IPS-NIHi11 (cell line): ENCODE data around the gene HOXC10.

Source experiments
- DNase-seq: peaks from one replicate; pipeline ENCODE4 v3.0.0; 2012; ENCODE audit warnings: mixed read lengths, low spot score

Gene HOXC10

DNA sequence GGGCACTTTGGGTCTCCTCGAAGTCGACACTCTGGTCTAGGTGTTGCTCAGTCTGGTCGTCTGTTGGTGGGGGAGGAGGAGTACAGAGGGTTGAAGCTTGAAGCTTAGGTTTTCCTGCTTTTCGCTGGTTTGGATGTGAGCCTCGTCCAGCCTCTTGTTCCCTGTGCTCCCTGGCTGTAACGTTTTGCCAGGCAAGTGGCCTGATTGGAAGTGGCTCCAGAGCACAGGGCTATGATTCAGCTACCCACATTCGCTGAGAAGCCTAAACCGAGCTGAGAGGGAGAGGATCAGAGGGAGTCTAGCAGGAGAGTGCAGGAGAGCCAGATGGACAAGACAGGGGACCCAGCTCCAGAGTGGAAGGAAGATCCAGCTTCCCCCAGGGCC lies 6.1 kb downstream of the HOXC10 start:
- no peak for DNase-seq

DNA sequence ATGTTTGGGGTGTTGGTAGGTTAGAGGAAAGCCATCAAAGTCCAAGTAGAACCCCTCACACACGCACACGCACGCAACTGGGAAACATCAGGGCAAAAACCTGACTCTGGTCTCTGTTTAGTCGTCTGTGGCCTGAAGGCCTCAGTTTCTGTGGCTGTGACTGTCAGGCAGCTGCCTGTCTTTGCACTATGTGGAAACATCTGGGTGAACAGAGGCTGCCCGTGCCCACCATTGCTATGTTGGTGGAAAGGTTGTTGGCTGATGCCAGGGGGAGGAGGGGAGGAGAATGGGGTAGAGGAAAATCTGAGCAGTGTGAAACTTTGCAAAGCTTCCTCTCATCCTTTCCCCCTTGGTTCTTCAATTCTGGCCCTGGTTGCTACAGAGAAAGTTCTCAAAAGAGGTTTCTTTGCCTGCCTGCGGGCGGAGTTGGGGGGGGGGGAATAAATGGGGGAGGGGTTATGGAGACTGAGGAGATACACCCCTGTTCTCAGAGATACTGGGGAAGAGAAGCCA lies 7.5 kb downstream of the HOXC10 start:
- no peak for DNase-seq

DNA sequence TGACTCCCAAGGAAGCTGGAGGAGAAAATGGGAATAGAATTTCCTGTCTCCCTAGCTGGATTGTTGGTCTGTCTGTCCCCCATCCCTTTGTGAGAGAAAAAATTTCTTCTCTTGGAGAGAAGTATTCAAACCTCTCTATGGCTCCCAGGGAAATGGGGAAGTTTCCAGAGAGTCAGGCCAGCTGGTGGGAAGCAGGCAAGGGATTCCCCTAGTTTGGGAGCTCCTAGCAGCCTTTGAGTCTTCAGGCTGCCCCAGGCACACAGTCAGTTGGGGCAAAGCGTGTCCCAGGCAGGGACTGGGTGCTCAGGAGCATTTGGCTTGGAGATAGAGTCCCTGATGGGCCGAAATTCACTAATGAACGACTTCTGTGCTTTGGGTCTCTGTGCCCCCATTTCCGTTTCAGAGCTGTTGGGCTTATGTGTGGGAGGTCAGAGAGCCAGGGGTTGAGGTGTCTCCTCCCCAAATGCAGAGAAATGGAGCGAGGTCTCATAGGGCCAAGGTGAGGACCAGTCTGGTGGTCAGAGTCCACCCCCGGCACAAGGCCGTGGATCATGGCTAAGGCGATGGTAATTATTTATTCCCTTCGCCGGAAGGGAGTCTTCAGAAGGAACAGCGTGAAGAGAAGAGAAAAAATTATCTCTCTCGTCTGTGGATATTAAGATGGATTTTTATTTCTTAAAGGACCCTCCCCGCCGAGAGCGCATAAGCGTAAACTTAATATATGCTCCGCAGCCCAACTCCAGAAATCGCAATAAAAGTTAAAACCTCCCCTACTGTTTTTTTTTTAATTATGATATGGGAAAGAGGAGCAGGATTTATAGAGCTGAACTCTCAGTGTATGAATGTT lies 8.4 kb downstream of the HOXC10 start:
- DNase-seq: no peak

DNA sequence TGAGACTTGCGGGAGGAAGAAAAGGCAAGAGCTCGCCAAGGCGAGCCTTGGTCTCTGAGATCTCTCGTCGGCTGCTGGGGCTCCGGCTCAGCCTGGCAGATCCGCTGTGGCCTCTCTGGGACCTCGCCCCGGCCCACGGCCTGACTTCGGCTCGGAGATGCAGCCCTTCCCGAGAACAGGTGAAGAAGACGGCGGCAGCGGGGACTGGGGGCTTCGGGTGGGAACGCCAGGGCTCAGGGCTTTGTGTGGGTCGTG lies 9.0 kb downstream of the HOXC10 start:
- DNase-seq: no peak

DNA sequence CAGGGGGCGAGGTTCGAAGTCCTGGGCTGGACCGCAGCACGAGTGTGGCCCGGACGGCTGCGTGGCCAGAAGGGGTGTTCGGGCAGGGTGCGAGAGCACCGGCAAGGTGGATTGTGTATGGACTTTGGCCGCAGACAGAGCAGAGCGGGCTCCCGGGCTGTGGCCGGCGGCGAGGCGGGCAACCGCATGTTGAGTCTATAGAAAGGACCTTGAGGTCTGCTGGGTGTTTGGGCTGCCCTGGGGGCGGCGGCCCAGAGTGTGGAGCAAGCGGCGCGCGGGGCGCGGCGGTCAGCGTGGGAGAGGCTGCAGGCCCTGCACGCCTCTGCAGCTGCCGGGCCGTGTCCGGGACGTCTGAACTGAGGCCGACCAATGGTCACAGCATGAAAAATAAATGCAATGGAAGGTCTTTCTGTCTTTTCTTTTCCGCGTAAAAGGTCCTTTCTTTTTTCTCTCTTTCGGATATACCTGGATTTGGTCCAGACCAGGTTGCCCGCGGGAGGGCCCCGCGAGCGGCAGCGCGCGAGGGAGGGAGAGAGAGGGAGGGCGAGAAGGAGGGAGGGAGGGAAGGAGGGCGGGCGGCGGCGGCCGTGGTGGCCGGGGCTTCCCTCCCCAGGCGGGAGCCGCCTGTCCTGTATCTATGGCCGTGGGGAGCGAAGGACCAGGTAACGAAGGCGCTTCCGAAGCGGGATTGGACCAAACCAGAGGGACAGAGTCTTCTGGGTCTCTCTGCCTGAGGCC lies 9.5 kb downstream of the HOXC10 start:
- DNase-seq: no peak

DNA sequence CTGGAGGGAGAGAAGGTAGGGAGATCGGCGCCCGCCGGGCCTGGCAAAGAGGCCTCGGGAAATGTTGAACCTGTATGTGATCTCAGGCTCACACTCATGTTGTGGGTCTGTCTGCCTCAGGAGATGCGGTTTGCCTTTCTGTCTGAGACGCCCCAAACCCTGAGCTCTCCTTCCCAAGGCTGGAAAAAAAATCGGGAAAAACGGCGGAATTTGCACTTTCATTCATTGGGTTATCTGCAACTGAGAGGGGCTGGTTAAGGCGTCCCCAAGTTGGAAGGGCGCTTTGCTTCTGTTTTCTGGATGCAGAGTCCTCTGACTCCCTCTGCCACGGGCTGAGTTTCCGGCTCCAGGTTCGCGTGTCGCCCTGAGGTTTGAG lies 10.0 kb downstream of the HOXC10 start:
- no peak for DNase-seq

DNA sequence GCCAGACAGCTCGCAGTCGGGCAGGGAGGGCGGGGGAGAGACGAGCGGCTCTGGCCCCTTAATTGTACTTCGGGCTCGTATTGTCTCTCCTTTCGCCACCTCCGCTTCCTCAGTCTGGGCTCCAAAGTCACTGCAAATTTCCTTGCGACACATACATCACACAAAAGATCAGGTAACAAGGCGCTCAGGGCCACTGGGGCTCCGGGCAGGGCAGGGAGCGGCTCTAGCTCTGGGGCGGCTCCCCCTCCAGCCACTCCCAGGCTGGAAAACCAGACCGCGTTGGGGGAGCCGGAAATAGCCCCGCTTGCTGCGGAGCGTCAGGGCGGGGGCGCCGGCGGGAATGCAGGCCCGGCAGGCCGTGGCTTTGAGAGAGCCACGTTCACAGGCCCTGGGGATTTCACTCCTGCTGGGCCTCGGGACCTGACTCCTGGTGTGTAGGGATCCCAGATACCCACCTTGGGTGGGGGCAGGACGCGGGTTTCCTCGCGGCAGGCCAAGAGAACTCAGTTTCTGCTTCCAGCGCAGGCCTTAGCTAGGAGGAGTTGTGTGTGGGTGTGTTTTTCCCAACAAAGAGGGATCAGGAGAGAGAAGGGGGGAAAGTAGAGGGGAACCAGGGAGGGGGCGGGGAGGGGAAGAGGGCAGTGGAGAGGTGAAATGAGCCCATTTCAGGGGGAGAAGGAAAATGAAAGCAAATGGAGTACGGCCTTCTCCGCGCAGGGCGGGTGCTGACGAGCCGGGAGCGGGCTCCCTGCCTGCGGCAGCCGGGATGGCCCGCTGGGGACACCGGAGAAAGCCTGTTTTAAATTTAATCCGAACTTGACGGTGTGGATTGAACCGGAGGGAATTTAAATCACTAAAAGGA lies 10.7 kb downstream of the HOXC10 start:
- peak; percentile 74 for DNase-seq

DNA sequence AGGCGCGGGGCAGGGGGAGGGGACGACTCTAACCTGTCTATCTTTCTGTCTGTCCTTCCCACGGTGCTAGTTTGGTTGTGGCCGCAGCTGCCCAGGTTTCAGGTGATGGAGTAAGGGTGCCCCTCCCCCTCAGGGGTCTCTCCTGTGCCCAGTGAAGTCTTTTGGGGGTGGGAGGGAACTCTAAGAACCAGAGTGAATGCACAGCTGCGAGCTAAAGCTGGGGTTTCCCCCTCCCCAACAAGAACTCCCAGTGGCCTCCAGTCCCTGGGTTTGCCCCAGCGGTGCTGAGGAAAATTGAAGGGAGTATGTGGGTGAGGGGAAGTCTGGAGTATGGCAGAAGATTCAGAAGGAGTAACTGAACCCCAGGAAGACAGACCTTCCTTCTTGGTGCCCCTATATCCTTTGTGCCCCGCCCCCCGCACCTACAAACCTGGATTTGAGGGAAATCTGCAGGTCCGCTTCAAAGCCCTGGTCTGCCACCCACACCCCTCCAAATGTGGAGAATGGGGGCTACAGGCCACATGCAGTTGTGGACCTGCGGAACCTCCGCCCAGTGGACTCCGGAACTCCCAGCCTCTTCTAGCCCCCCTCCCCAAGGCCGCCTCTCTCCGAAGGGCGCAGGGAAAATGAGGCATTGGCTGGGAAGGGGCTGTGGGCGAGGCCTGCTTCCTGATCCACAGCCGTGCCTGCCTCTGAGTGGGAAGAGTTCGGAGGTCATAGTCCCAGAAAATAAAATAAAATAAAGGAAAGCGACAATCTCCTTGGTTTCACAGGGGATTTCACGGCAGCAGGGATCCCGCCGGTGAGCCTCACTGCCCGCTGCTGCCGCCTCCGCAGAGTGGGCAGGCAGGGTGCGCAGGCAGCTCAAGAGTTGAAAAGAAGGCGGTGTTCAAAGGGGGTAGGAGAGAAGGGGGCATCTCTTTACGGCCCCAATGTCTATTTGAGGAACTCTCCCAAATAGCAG lies 11.6 kb downstream of the HOXC10 start:
- DNase-seq: no peak

DNA sequence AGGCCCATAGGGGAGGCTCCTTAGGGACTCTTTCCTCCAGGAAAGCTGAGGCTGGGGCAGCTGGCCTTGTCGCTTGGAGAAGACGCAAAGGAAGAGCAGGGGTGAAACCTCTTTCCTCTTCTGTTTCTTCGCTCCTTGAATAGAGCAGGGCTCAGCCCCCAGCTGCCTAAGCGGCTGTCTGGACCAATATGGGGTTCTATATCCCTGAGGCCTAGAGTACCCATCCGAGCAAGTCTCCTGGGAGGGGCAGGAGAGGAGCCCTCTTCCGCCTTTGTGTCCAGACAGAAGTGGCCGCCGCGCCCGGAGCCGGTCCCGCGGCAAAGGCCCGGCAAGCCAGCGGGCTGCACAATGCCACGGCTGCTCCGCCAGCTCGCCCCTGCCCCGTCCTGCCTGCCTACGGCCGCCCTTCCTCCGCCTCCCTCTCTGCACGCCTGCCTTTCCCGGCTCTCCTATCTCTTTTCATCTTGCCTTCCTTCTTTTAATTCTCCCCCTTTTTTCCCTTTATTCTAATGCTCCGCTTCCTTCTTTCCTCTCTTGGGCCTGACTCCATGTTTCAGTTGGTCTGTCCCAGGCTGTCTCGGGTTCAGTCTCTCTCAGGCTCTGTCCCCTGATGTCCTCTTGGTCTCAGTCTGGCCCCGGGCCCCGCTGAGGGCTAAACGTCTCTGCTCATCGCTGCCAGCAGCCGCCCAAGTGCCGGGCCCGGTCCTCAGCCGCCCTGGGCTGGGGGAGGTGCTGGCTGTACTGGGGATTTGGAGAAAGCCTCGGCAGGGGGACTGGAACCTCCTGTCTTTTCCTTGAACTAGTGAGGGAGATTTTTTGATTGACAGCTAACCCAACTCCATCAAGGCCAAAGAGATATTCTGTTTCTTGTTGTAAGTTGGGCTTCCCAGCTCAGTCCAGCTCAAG lies 12.5 kb downstream of the HOXC10 start:
- DNase-seq: no peak

DNA sequence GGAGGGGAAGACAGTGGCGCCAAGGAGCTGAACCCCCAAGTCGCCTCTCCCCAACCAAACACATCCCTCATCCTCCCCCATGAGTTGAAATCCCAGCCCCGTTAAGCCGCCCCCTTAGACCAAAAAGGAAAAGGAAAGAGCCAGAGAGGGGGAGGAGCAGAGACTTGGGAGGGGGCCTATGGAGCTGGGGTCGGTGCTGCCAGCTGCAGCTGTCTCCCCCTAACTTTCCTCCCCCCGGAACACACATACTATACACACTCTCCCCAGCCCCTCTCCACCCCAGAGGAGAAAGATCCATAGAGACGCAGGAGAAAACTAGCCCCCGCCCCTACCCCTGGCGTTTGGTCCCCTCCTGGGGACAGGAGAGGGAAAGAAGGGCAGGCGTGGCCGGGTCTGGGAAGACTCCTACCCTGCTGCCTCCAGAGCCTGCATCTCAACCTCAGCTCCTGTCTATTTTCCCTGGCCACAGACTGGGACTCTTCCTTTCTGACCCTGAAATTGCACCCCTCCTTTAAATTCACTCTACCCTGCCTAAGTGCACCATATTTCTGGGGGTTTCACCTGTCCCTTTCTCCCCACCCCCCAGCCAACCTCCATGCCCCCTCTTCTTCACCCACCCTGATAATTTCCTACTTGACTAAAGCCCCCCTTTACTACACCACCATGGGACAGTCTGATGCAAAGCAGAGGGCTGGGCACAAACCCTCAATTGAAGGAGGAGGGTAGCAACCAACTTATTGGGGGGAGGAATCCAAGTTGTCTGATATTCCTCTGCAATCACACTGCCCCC lies 13.4 kb downstream of the HOXC10 start:
- no peak for DNase-seq

DNA sequence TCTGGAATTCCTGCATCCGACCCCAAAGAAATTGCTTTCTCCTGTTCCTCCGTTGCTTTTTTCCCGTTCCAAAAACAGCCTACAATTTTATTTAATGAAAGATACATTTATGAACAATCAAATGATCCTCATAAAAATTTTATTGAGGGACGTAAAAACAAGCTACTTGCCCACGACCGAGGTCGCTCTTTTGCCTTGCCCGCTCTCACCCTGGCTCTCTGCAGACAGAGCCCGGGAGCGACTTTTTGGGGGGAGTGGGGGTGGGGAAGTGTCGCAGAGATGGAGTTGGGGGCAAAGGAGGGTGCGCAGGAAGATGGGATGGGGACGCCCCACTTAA lies 13.9 kb downstream of the HOXC10 start:
- no peak for DNase-seq

DNA sequence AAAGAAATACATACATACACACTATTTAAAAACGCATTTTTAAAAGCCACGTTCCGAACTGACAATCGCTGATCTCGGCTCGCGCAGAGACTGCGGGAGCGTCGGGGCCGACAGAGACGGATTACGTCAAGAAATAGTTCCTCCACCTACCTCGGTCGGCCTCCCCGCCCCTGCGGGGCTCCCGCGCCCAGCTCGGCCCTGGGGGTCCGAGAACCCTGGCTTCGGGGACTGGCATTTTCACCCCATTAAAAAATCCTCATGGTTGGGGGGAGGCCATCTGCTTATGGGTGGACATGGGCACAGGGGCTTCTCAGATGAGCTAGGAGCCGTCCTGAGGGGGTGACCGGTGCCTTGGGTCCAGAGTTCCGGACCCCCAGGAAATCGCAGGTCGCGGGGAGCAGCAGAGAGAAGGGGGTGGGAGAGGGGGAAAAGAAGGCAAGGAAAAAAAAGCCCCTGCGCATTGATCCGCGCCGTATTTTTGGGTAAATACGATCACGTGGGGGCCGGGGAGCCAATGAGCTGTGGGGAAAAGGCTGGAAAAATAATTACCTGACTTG lies 14.7 kb downstream of the HOXC10 start:
- DNase-seq: no peak

DNA sequence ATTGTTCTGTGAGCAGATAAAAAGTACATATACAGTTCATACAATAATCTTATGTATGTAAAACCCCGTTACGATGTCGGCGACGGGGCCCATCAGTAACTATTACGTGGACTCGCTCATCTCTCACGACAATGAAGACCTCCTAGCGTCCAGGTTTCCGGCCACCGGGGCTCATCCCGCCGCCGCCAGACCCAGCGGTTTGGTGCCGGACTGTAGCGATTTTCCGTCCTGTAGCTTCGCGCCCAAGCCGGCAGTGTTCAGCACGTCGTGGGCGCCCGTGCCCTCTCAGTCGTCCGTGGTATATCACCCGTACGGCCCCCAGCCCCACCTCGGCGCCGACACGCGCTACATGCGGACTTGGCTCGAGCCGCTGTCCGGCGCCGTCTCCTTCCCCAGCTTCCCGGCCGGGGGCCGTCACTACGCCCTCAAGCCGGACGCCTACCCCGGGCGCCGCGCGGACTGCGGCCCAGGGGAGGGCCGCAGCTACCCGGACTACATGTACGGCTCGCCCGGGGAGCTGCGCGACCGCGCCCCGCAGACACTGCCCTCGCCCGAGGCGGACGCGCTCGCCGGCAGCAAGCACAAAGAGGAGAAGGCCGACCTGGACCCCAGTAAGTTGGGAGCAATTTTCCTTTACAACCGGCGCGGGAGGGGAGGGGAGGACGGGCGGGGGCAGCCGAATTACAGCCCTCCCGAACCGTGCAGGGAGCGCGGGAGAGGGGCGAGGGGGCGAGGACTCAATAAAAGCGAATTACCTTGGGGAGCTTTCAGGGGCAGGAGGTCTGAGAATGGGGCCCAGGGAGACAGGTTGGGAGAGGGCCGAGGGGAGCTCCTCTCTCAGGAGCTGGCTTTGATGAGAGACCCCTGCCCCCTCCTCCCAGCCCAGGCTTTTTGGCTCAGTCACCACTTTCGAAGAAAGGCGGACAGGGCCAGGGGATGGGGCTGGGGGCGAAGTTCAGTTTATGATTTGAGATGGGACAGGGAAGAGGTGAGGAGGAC lies 15.5 kb downstream of the HOXC10 start, which contains the start of gene HOXC9:
Gene HOXC9, plus strand, starts transcription at position 46 of the 999 bp plus-strand sequence. Its CDS starts 28 bp downstream, at position 74.
- no peak for DNase-seq

DNA sequence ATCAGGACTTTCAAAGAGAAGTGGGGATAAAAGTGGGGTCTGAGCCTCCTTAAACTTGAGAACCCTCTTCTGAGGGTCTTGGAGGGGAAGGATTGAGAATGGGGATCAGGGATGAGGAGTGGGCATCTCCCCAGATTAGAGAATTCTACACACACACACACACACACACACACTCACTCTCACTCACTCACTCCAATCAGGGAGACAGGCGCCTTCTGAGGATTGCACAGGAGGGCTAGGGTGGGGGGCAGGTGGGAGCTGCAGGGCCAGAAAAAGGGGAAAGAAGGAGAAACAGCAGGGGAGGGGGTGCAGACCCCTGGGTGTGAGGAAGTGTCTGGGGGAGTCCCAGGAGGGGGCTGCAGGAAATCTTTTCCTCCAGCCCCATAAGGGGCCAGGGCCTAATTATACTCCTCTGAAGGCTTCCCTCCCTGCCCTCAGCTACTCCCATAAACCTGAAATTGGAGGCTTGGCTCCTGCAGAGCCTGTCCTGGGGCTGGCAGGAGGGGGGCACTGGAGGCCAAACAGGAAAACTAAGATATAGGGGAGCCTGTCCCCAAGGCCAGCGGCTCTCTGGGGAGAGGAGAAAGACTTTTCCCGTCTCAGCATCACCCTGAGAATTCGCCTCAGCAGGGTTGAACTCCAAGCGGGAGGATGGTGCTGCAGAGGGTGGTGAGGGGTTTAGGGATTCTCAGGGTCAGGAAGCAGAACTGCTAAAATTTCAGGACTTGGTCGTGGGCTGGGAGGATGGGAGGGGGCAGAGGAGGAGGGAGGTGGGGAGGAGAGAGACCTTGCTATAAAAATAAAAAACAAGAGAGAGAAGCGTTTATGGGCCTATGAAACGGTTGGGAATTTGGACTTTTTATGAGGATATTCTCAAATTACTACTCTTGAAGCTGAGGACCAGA lies 16.6 kb downstream of the HOXC10 start:
- no peak for DNase-seq

DNA sequence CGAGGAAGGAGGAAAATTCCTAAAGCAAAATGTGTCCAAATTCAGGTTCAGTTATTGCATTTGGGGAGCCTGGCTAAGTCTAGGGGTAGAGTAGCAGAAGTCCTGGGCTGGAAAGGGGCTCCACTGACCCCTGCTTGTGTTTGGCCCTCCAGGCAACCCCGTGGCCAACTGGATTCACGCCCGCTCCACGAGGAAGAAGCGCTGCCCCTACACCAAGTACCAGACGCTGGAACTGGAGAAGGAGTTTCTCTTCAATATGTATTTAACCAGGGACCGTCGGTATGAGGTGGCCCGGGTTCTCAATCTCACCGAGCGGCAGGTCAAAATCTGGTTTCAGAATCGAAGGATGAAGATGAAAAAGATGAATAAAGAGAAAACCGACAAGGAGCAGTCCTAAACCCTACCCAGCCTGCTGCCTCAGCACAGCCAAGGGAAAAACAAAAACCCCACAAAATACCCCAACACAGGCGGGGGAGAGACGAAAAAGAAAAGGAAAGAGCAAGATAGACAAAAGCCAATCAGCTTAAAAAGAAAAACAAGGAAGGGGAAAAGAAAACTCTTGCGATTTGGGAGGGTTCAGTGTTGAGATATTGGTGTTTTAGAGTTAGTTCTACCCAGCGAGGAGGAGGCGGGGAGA lies 17.4 kb downstream of the HOXC10 start:
- no peak for DNase-seq

DNA sequence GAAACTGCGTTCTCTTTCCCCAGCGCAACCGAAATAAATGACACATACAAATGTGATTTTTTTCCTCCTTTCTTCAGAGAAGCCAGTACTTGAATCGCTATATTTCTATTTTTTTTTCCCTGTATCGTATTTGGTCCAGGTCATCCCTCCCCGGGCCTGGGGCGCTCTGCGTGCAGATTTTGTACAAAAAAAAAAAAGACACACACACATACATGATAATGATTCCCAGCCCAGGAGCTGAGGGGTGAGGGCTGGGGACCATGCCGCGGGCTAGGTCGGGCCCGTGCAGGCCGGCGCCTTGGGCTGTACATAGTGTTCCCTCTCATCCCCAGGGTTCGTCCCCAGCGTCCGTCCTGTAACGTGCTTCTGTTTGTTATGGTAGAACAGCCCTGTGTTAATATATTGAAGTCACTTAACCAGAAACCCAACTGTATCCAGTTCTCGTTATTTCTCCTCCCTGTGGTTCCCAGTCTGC lies 18.0 kb downstream of the HOXC10 start:
- DNase-seq: no peak
